Thyroid gland (tissue), 4 donors: Measurements from ENCODE around the gene DCAF12. TPM values are rescaled to one million over a fixed set of nuclear protein-coding genes. Genes with fewer than 3 reads are reported as not detected.
A peak's percentile ranks its signal among the peaks of the same experiment; 100 is the strongest.

Source experiments
- DNase-seq, 2 donors: peaks; one replicate each; pipeline ENCODE4 v3.0.0-alpha.2; 2019
- H3K27ac ChIP-seq, 3 donors: fragments of 200-600 bp; sonication (generic); 1 replicate in 2 of 3; 2 replicates in 1 of 3; pipeline ENCODE4 v1.5.1; 2016 to 2019; ENCODE audit warnings: mild to moderate bottlenecking in 1 of 3, moderate library complexity in 1 of 3
- H3K27me3 ChIP-seq: fragments of 200-600 bp; sonication (generic); one replicate; pipeline ENCODE4 v1.5.1; 2019
- H3K36me3 ChIP-seq, 2 donors: fragments of 200-600 bp; sonication (generic); one replicate each; pipeline ENCODE4 v1.5.1; 2016 to 2019
- H3K4me1 ChIP-seq, 2 donors: fragments of 200-600 bp; sonication (generic); one replicate each; pipeline ENCODE4 v1.5.1; 2017 to 2019
- H3K4me3 ChIP-seq, 3 donors: fragments of 200-600 bp; sonication (generic); replicated peaks in 1 of 3; 1 replicate in 2 of 3; 2 replicates in 1 of 3; pipeline ENCODE4 v1.5.1; 2016; ENCODE audit warnings: mild to moderate bottlenecking in 1 of 3
- H3K9me3 ChIP-seq: fragments of 200-600 bp; sonication (generic); one replicate; pipeline ENCODE4 v1.5.1; 2017
- POLR2A ChIP-seq, 2 donors: fragments of 450-650 bp; IDR thresholded peaks; one replicate each; pipeline ENCODE4 v1.6.1; 2017; ENCODE audit warnings: antibody characterized with exemption in 2 of 2, mild to moderate bottlenecking in 2 of 2, moderate library complexity in 1 of 2
- WGBS, 2 donors: methylation state at CpG; one replicate each; pipeline ENCODE4 v1.1.5; 2017; 5-methylcytosine and 5-hydroxymethylcytosine counted together
- intact Hi-C: fragments of 100-400 bp; cut with DNase I; formaldehyde crosslinking; loops from one replicate; pipeline ENCODE4 v1.15.1; 2023
- total RNA-seq, 4 donors: library from RNA; depleted of rRNA; stranded (reverse); fragments of >200 nt; gene quantifications; one replicate each; pipeline ENCODE4 v1.2.3, GENCODE V29; 2016
- TF ChIP-seq, protein P1 (sequence below), 6 experiments: fragments of 200-600 bp in 3 of 6; fragments of 450-650 bp in 3 of 6; sonication (generic) in 3 of 6; IDR thresholded peaks; one replicate each; pipeline ENCODE4 v1.5.1; 2016 to 2019; ENCODE audit warnings: antibody characterized with exemption in 6 of 6, mild to moderate bottlenecking in 2 of 6, inconsistent platforms in 1 of 6, moderate library complexity in 1 of 6

DCAF12 gene
- total RNA-seq, result 10 to 100 TPM; 28.1 to 32.5 (median 31.6) TPM

DNA sequence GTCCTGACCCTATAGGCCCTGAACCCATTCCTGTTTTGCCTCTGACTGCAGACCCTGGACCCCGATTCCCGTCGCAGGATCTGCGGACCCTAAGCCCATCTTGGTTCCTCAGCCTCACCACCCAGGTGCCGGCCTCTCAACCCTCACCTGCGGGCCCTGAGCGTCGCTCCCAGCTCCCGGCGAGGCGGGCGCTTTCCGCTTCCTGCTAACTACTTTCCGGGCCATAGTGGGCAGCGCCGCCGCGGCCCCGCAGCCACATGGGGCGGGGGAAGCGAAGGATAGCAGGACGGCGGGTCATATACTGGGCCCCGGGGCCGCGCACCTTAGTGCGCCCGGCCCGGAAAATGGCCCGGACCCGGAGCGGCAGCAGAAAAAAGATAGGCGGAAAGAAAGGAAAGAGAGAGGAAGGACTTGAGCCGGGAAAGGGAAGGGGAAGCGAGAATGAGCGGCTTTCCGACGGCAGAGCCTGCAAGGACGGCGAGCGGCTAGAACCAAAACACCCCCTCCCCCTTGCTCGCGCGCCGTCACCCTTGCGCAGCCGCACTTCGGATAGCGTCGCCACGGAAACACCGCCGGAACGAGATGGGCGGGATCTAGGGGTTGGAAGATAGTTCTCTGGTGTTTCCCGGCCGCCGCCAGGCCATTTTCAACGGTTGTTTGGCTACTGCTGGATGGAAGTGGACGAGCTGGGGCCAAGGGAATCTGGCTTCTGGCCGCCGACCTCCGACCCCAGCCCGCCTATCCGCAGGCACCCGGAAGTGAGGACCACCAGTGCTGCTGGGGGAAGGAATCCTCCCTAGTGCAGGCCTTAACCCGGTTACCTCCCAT is at the start of gene DCAF12:
TSS of gene DCAF12 (minus strand) at position 492 of the 828 bp plus-strand sequence. CDS start at position 225, 267 bp downstream.
- peak within 1 kb of the TSS; percentile 80 to 85 (median 83) for H3K27ac ChIP-seq
- intact Hi-C loops, result no loop called here
- peak within 1 kb of the TSS; percentile 54 to 96 (median 84) for H3K4me3 ChIP-seq
- peak; percentile 89 to 92 for DNase-seq
- no peaks in the 10 kb centered on the region for H3K27me3 ChIP-seq
- WGBS, 2 donors, result 0 to 1% methylated on average over 55 to 66 of the region's 67 CpGs
- peak in 1 of 2 donors; percentile 85 for TF ChIP-seq POLR2A (IDR thresholded peaks at IDR 0.05)
- TF ChIP-seq, protein P1, sequence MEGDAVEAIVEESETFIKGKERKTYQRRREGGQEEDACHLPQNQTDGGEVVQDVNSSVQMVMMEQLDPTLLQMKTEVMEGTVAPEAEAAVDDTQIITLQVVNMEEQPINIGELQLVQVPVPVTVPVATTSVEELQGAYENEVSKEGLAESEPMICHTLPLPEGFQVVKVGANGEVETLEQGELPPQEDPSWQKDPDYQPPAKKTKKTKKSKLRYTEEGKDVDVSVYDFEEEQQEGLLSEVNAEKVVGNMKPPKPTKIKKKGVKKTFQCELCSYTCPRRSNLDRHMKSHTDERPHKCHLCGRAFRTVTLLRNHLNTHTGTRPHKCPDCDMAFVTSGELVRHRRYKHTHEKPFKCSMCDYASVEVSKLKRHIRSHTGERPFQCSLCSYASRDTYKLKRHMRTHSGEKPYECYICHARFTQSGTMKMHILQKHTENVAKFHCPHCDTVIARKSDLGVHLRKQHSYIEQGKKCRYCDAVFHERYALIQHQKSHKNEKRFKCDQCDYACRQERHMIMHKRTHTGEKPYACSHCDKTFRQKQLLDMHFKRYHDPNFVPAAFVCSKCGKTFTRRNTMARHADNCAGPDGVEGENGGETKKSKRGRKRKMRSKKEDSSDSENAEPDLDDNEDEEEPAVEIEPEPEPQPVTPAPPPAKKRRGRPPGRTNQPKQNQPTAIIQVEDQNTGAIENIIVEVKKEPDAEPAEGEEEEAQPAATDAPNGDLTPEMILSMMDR (IDR thresholded peaks at IDR 0.05), result peak in 1 of 6 experiments; percentile 10
- peaks cover 21 to 34% of the 10 kb centered on the region in 2 donors for H3K4me1 ChIP-seq
- H3K36me3 ChIP-seq, result peaks cover 0 to 7% of the 10 kb centered on the region in 2 donors
- no peaks in the 10 kb centered on the region for H3K9me3 ChIP-seq

DNA sequence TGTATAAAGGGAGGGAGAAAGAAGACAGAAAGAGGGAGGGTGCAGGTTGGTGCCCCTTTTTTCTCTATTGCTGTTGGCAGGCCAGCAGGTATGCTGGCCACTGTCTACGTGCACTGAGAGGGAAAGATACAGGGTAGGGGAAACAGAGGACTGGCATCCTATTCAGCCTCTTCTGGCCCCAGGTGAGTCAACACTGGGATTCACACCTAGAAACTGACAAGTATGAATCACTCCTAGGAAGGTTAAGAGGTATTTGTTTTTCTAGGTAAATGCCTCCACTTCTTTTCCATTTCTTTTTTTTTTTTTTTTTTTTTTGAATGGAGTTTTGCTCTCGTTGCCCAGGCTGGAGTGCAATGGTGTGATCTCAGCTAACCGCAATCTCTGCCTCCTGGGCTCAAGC is 49.6 kb upstream of the DCAF12 start:
- no peak overlapping the region for H3K27ac ChIP-seq
- no peak for DNase-seq
- no peak overlapping the region for H3K4me3 ChIP-seq
- TF ChIP-seq, protein P1 (IDR thresholded peaks at IDR 0.05), result no peak
- no peak for TF ChIP-seq POLR2A (IDR thresholded peaks at IDR 0.05)
- H3K9me3 ChIP-seq, result no peaks in the 10 kb centered on the region
- H3K27me3 ChIP-seq, result no peaks in the 10 kb centered on the region
- WGBS, 2 donors, result 62 to 75% methylated on average over 3 of the region's 3 CpGs
- intact Hi-C loops, result no loop called here
- H3K4me1 ChIP-seq, result peaks cover 6 to 15% of the 10 kb centered on the region in 2 donors
- H3K36me3 ChIP-seq, result no peaks in the 10 kb centered on the region

DNA sequence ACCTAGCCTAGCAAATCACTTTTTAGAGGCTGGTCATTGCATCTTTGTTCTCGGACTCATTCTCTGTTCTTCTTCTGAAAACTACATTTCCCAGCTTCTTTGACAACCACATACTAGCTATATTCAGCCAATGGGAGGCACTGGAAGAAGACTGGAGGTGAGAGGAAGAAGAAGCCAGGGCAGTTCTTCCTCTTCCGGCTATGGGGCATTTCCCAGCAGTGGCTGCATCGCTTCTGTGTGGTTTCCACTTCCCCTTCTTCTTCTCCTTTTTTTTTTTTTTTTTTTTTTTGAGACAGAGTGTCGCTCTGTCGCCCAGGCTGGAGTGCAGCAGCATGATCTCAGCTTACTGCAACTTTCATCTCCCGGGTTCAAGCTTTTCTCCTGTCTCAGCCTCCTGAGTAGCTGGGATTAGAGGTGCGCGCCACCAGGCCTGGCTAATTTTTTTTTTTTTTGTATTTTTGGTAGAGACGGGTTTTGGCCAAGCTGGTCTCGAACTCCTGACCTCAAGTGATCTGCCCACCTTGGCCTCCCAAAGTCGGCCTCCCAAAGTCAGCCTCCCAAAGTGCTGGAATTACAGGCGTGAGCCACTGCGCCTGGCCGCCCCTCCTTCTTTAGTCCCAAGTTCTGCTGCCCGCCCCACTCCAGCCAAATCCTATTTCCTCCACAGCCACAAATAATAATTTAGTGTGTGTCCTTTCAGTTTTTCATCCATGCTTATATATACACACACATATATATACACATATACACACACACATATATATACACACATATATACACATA is 45.4 kb upstream of the DCAF12 start:
- Histone ChIP-seq H3K27me3 (no peaks in the 10 kb centered on the region), H3K4me3 (no peak overlapping the region), H3K4me1 (no peaks in the 10 kb centered on the region), H3K27ac (no peak overlapping the region), H3K36me3 (no peaks in the 10 kb centered on the region), H3K9me3 (no peaks in the 10 kb centered on the region)
- no peak for DNase-seq
- TF ChIP-seq, protein P1 (IDR thresholded peaks at IDR 0.05), result no peak
- TF ChIP-seq POLR2A (IDR thresholded peaks at IDR 0.05), result no peak
- WGBS, 2 donors, result 93 to 97% methylated on average over 15 of the region's 15 CpGs
- intact Hi-C loops, result no loop called here

DNA sequence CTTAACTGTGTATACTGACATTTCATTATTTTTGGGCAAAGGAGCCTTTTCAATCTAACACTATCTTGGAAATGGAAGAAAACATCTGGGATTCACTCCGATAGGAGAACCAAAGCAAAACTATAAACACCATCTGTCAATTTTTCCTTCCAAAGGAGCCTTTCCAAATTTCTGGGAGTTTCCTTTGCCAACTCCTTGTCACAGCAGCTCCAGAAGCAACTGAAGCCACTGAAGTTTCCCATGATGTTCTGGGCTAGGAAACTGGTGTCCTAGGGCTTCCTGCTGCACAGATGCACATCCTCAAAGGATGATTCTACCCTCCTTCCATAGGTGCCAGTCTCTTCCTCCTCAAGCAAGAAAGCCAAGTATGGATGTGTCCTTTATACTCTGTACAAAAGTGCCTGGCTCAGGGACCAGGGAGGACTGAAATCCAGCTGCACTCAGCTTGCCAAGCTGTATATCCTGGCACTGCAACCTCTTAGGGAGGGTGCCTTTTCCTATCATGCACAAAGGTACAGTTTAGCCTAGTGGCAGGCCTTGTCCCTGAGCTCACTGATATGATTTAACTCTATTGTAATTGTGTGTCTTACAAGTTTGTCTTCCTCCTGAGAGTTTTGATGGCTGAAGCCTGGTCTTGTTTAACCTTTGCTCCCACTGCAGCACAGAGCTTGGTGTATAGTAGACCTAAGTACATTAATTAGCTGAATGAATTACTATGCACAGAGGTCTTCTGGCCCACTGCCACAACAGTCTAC is 43.9 kb upstream of the DCAF12 start:
- Histone ChIP-seq H3K4me3 (no peak overlapping the region), H3K27ac (no peak overlapping the region), H3K9me3 (no peaks in the 10 kb centered on the region), H3K36me3 (no peaks in the 10 kb centered on the region), H3K27me3 (no peaks in the 10 kb centered on the region), H3K4me1 (no peaks in the 10 kb centered on the region)
- TF ChIP-seq, protein P1 (IDR thresholded peaks at IDR 0.05), result no peak
- no peak for TF ChIP-seq POLR2A (IDR thresholded peaks at IDR 0.05)
- no peak for DNase-seq
- intact Hi-C loops, result no loop called here
- 76% methylated on average over 1 of the region's 1 CpG for WGBS, 2 donors
